Measurements from ENCODE around the gene ERRFI1. TPM values are rescaled to one million over a fixed set of nuclear protein-coding genes. Genes with fewer than 3 reads are reported as not detected.

ERRFI1 gene
- total RNA-seq, 4 donors from 2014 or later = 63.9 to 152 (median 95.9) TPM

DNA sequence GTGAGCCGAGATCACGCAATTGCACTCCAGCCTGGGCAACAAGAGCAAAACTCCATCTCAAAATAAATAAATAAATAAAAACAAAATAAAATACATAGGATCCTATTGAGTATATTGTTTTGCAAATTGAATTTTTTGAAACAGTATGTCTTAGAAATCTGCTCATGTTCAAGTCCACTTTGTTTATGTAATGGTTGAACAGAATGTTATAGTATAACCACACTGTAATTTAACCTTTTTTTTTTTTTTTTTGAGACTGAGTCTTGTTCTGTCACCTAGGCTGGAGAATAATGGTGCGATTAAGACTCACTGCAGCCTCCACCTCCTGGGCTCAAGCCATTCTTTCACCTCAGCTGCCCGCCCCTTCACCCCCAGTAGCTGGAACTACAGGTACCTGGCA, 33.2 kb downstream of the ERRFI1 start:
- Histone ChIP-seq H3K4me3 (no peak overlapping the region), H3K36me3 (peaks cover 0 to 19% (median 0%) of the 10 kb centered on the region in 3 donors), H3K27me3 (no peaks in the 10 kb centered on the region), H3K27ac (no peak overlapping the region), H3K4me1 (peaks cover 0 to 4% (median 0%) of the 10 kb centered on the region in 4 donors), H3K9me3 (no peaks in the 10 kb centered on the region)
- TF ChIP-seq EP300 (IDR thresholded peaks at IDR 0.05) (no peak), POLR2A (IDR thresholded peaks at IDR 0.05) (no peak)
- TF ChIP-seq, protein P1, sequence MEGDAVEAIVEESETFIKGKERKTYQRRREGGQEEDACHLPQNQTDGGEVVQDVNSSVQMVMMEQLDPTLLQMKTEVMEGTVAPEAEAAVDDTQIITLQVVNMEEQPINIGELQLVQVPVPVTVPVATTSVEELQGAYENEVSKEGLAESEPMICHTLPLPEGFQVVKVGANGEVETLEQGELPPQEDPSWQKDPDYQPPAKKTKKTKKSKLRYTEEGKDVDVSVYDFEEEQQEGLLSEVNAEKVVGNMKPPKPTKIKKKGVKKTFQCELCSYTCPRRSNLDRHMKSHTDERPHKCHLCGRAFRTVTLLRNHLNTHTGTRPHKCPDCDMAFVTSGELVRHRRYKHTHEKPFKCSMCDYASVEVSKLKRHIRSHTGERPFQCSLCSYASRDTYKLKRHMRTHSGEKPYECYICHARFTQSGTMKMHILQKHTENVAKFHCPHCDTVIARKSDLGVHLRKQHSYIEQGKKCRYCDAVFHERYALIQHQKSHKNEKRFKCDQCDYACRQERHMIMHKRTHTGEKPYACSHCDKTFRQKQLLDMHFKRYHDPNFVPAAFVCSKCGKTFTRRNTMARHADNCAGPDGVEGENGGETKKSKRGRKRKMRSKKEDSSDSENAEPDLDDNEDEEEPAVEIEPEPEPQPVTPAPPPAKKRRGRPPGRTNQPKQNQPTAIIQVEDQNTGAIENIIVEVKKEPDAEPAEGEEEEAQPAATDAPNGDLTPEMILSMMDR (IDR thresholded peaks at IDR 0.05) = no peak
- no peak for DNase-seq (ENCODE audit: low spot score in 2 of 2)
- WGBS, 2 donors = 97% methylated on average over 4 of the region's 4 CpGs

DNA sequence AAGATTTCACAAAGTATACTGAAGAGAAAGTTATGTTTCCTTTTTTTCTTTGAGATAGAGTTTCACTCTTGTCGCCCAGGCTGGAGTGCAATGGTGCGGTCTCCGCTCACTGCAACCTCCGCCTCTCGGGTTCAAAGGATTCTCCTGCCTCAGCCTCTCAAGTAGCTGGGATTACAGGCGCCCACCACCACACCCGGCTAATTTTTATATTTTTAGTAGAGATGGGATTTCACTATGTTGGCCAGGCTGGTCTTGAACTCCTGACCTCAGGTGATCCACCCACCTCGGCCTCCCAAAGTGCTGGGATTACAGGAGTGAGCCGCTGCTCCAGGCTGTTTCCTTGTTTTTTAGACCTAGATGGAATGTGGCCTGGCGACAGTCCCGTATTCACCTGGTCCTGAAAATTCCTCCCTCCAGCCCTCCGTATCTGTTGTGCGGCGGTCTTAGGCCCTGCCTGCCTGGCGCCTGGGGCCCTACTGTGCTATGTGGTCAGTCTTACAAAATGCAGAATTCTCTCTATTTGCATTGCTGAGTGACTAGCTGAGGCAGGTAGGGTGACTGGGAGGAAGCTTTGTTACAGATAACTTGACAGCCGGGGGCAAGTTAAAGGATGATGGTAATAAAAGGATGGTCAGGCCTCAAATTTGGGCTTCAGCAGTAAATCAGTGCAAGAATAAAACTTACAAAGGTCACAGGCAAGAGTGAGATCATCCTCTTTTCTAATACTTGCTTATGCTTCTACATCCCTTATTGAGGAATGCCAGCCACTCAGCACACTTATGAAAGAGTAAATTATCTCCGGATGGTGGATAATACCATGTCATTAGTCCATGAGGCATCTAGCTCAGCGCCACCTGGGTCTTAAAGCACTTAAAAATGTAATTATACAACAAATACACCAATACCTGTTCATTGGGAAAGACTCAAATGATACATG, 34.3 kb downstream of the ERRFI1 start:
- Histone ChIP-seq H3K27me3 (no peaks in the 10 kb centered on the region), H3K27ac (no peak overlapping the region), H3K4me1 (peaks cover 0 to 4% (median 0%) of the 10 kb centered on the region in 4 donors), H3K4me3 (no peak overlapping the region), H3K9me3 (no peaks in the 10 kb centered on the region), H3K36me3 (peaks cover 0 to 28% (median 0%) of the 10 kb centered on the region in 3 donors)
- TF ChIP-seq POLR2A (IDR thresholded peaks at IDR 0.05) = no peak
- TF ChIP-seq, protein P1 (IDR thresholded peaks at IDR 0.05) = no peak
- TF ChIP-seq EP300 (IDR thresholded peaks at IDR 0.05) = no peak
- 84 to 86% methylated on average over 18 of the region's 18 CpGs for WGBS, 2 donors
- no peak for DNase-seq (ENCODE audit: low spot score in 2 of 2)

DNA sequence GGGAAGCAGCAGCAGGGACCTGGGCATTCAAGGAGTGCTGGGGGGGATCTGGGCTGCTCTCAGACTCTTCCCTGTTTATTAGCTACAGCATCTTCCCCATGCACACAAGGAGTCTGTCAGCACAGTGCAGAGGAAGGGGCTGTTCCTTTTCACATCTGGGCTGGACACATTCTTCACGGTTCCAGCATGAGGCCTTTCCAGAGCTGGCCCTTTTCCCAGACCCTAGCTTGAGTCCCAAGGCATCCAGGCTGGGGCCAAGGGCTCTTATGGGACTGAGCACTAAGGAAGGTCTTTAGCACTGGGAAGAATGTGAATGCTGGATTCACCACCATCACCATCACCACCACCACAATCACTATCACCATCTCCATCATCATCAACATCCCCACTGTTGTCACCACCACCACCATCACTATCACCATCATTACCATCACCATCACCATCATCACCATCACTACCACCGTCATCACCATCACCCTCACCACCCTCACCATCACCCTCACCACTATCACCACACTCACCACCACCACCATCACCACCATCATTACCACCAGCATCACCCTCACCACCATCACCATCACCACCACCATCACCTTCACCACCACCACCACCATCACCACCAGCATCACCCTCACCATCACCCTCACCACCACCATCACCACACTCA, 36.2 kb downstream of the ERRFI1 start:
- 60 to 63% methylated on average over 2 of the region's 2 CpGs for WGBS, 2 donors
- peaks cover 0 to 46% (median 0%) of the 10 kb centered on the region in 3 donors for H3K36me3 ChIP-seq
- H3K4me3 ChIP-seq = no peak overlapping the region
- no peak for DNase-seq (ENCODE audit: low spot score in 2 of 2)
- no peak overlapping the region for H3K27ac ChIP-seq
- peaks cover 0 to 4% (median 0%) of the 10 kb centered on the region in 4 donors for H3K4me1 ChIP-seq
- no peak for TF ChIP-seq EP300 (IDR thresholded peaks at IDR 0.05)
- H3K9me3 ChIP-seq = no peaks in the 10 kb centered on the region
- H3K27me3 ChIP-seq = no peaks in the 10 kb centered on the region

DNA sequence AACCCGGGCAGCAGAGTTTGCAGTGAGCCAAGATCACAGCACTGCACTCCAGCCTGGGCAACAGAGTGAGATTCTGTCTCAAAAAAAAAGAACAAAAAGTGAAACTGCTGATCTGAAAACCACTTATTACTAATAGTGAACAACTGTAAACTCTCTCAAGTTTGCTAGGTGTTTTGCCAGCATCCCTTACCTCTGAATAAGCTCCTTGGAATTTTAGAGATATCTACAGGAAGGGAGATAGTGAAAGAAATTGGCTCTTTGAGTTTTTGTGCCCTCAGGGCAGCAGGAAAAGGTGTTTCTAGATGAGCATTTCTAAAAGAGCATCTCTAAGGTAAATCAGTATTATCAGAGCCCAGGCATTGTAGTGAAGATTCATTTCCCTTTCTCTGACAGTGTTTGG, 37.5 kb downstream of the ERRFI1 start:
- DNase-seq (ENCODE audit: low spot score in 2 of 2) = no peak
- peaks cover 0 to 4% (median 0%) of the 10 kb centered on the region in 4 donors for H3K4me1 ChIP-seq
- H3K27me3 ChIP-seq = no peaks in the 10 kb centered on the region
- WGBS, 2 donors = 93 to 100% methylated on average over 1 of the region's 1 CpG
- no peak overlapping the region for H3K4me3 ChIP-seq
- peaks cover 0 to 60% (median under 1%) of the 10 kb centered on the region in 3 donors for H3K36me3 ChIP-seq
- no peak overlapping the region for H3K27ac ChIP-seq
- no peaks in the 10 kb centered on the region for H3K9me3 ChIP-seq
- TF ChIP-seq, protein P1 (IDR thresholded peaks at IDR 0.05) = no peak
- no peak for TF ChIP-seq POLR2A (IDR thresholded peaks at IDR 0.05)
- no peak for TF ChIP-seq EP300 (IDR thresholded peaks at IDR 0.05)

- TF ChIP-seq POLR2A (IDR thresholded peaks at IDR 0.05) = no peak
- TF ChIP-seq EP300 (IDR thresholded peaks at IDR 0.05) = no peak
- TF ChIP-seq, protein P1 (IDR thresholded peaks at IDR 0.05) = no peak
- H3K27me3 ChIP-seq = no peaks in the 10 kb centered on the region
- no peaks in the 10 kb centered on the region for H3K9me3 ChIP-seq
- no peak for DNase-seq (ENCODE audit: low spot score in 2 of 2)
- WGBS, 2 donors = 91 to 96% methylated on average over 7 of the region's 7 CpGs
- peaks cover 0 to 67% (median 5%) of the 10 kb centered on the region in 3 donors for H3K36me3 ChIP-seq
- no peak overlapping the region for H3K27ac ChIP-seq
- peaks cover 0 to 10% (median under 1%) of the 10 kb centered on the region in 4 donors for H3K4me1 ChIP-seq
- H3K4me3 ChIP-seq = no peak overlapping the region
Observed at GRCh38 chr1:7987528-7987927, 38.6 kb downstream of the ERRFI1 start.

All from tibial nerve (tissue), 4 donors.